Adrenal gland (tissue), 5 donors: ENCODE data around the gene COX7A1.

Source experiments
- CTCF ChIP-seq, 6 experiments: fragments of 450-650 bp in 4 of 6; fragments of 200-600 bp in 2 of 6; sonication (generic) in 1 of 6; IDR thresholded peaks; 1 replicate in 5 of 6; 2 replicates in 1 of 6; pipeline versions ENCODE4 v1.5.1 to v1.8.0; 2016 to 2021; ENCODE audit warnings: antibody characterized with exemption in 6 of 6, mild to moderate bottlenecking in 2 of 6, moderate library complexity in 1 of 6
- POLR2A ChIP-seq, 2 donors: fragments of 450-650 bp; IDR thresholded peaks; one replicate each; pipeline ENCODE4 v1.6.1; 2017; ENCODE audit warnings: antibody characterized with exemption in 2 of 2, mild to moderate bottlenecking in 2 of 2, moderate library complexity in 1 of 2
- donor health status: DM: no; HTN: no; CAD: no.

GRCh38 chr19:36140304-36141038, 11.8 kb downstream of the COX7A1 start:
- TF ChIP-seq CTCF (IDR thresholded peaks at IDR 0.05) = no peak
- no peak for TF ChIP-seq POLR2A (IDR thresholded peaks at IDR 0.05)
